Endodermal cell (in vitro differentiated cells): Measurements from ENCODE around the gene ITGB1. TPM values are rescaled to one million over a fixed set of nuclear protein-coding genes. Genes with fewer than 3 reads are reported as not detected.

Source experiments
- DNase-seq: peaks from one replicate; pipeline ENCODE4 v3.0.0-alpha.2; 2017
- H3K27ac ChIP-seq: 2 replicates; pipeline ENCODE4 v1.5.1; 2013; ENCODE audit warnings: mild to moderate bottlenecking, low read depth, low read length, moderate library complexity
- H3K27me3 ChIP-seq: 2 replicates; pipeline ENCODE4 v1.6.1; 2013; ENCODE audit warnings: mild to moderate bottlenecking, low read length, moderate library complexity; ENCODE audit not compliant: insufficient read depth, control insufficient read depth, poor library complexity, severe bottlenecking
- H3K36me3 ChIP-seq: 2 replicates; pipeline ENCODE4 v1.7.0; 2013; ENCODE audit warnings: mild to moderate bottlenecking, low read length, moderate library complexity; ENCODE audit not compliant: control insufficient read depth, insufficient read depth
- H3K4me1 ChIP-seq: one replicate; pipeline ENCODE4 v1.7.0; 2013; ENCODE audit warnings: low read length; ENCODE audit not compliant: control insufficient read depth, insufficient read depth
- H3K4me3 ChIP-seq: 2 replicates; pipeline ENCODE4 v1.5.1; 2013; ENCODE audit warnings: mild to moderate bottlenecking, low read length, moderate library complexity
- H3K9ac ChIP-seq: 2 replicates; pipeline ENCODE4 v1.6.1; 2013; ENCODE audit warnings: mild to moderate bottlenecking, low read length, moderate library complexity; ENCODE audit not compliant: poor library complexity, severe bottlenecking; ENCODE audit errors: extremely low read depth
- H3K9me3 ChIP-seq: 2 replicates; pipeline ENCODE4 v1.6.1; 2013; ENCODE audit warnings: mild to moderate bottlenecking, low read length, moderate library complexity; ENCODE audit not compliant: control insufficient read depth
- H3K27ac Mint-ChIP-seq: 2 replicates; pipeline ENCODE4 v1.8.0; 2020; ENCODE audit warnings: mixed read lengths
- H3K27me3 Mint-ChIP-seq: 2 replicates; pipeline ENCODE4 v1.8.0; 2021; ENCODE audit warnings: mild to moderate bottlenecking, mixed read lengths; ENCODE audit not compliant: insufficient read depth
- H3K36me3 Mint-ChIP-seq: 2 replicates; pipeline ENCODE4 v1.8.0; 2020; ENCODE audit warnings: low read depth, mixed read lengths
- H3K4me1 Mint-ChIP-seq: 2 replicates; pipeline ENCODE4 v1.8.0; 2020; ENCODE audit warnings: mixed read lengths
- H3K4me3 Mint-ChIP-seq: 2 replicates; pipeline ENCODE4 v1.8.0; 2020; ENCODE audit warnings: mild to moderate bottlenecking, moderate library complexity, mixed read lengths
- H3K9me3 Mint-ChIP-seq: 2 replicates; pipeline ENCODE4 v1.8.0; 2020; ENCODE audit warnings: mild to moderate bottlenecking, mixed read lengths
- WGBS, 2 experiments: methylation state at CpG; one replicate each; pipeline versions ENCODE4 v1.1.5 to v1.1.7; 2013; ENCODE audit warnings: missing lambda C conversion rate in 2 of 2, mixed read lengths in 1 of 2; ENCODE audit not compliant: insufficient coverage in 1 of 2, insufficient read length in 1 of 2; 5-methylcytosine and 5-hydroxymethylcytosine counted together
- long read RNA-seq, 4 experiments: library from polyadenylated mRNA in 2 of 4; library from RNA in 1 of 4; library from capped mRNA in 1 of 4; stranded (forward) in 3 of 4; unstranded in 1 of 4; transcript quantifications; one replicate each; pipeline ENCODE4 v2.0.0, GENCODE V29; 2020 to 2021; ENCODE audit warnings: inconsistent platforms in 1 of 4
- polyA plus RNA-seq, 2 experiments: library from polyadenylated mRNA; stranded (reverse); fragments of 50-300 nt; gene quantifications; one replicate each; pipeline ENCODE4 v1.2.3, GENCODE V29; 2013
- total RNA-seq, 2 donors: library from RNA; stranded (reverse); fragmentation: NEBNext Ultra II Directional in 1 of 2; extraction: Animal tissue kit (Norgen Biotek cat#: 25700) in 1 of 2; gene quantifications; 2 replicates in 1 of 2; 3 replicates in 1 of 2; pipeline ENCODE4 v1.2.1, GENCODE V29; 2021
- TF ChIP-seq, protein P1 (sequence below): fragments of 200-600 bp; sonication (generic); conservative IDR thresholded peaks from 2 replicates; pipeline ENCODE4 v1.5.0; 2021; ENCODE audit warnings: antibody characterized with exemption, mild to moderate bottlenecking

The ITGB1 gene
- total RNA-seq, result 100 to 1,000 TPM; 239 to 285 TPM
- polyA plus RNA-seq (2013, experiment 1 of 2), result 324 TPM
- 351 TPM for polyA plus RNA-seq (2013, experiment 2 of 2)
- long read RNA-seq, experiment 1, transcript ITGB1-201 (16 exons, 3,640 nt), result major isoform, 18 of 92 reads
- long read RNA-seq, experiment 1, partial matches to known transcripts, result 55 of 92 reads
- long read RNA-seq, experiment 1, other reads (novel, unspliced or antisense), result 19 of 92 reads
- long read RNA-seq, experiment 2, transcript ITGB1-201 (16 exons, 3,640 nt), result major isoform, 363 of 466 reads
- long read RNA-seq, experiment 2, transcript ITGB1-202 (16 exons, 3,784 nt), result minor isoform, 8 of 466 reads
- long read RNA-seq, experiment 2, partial matches to known transcripts, result 66 of 466 reads
- long read RNA-seq, experiment 2, other reads (novel, unspliced or antisense), result 29 of 466 reads
- long read RNA-seq, experiment 3, transcript ITGB1-201 (16 exons, 3,640 nt), result major isoform, 704 of 870 reads
- long read RNA-seq, experiment 3, transcript ITGB1-202 (16 exons, 3,784 nt), result minor isoform, 24 of 870 reads
- long read RNA-seq, experiment 3, partial matches to known transcripts, result 82 of 870 reads
- long read RNA-seq, experiment 3, other reads (novel, unspliced or antisense), result 60 of 870 reads
- long read RNA-seq, experiment 4, partial matches to known transcripts, result 63 of 68 reads
- long read RNA-seq, experiment 4, other reads (novel, unspliced or antisense), result 1 of 68 reads

DNA sequence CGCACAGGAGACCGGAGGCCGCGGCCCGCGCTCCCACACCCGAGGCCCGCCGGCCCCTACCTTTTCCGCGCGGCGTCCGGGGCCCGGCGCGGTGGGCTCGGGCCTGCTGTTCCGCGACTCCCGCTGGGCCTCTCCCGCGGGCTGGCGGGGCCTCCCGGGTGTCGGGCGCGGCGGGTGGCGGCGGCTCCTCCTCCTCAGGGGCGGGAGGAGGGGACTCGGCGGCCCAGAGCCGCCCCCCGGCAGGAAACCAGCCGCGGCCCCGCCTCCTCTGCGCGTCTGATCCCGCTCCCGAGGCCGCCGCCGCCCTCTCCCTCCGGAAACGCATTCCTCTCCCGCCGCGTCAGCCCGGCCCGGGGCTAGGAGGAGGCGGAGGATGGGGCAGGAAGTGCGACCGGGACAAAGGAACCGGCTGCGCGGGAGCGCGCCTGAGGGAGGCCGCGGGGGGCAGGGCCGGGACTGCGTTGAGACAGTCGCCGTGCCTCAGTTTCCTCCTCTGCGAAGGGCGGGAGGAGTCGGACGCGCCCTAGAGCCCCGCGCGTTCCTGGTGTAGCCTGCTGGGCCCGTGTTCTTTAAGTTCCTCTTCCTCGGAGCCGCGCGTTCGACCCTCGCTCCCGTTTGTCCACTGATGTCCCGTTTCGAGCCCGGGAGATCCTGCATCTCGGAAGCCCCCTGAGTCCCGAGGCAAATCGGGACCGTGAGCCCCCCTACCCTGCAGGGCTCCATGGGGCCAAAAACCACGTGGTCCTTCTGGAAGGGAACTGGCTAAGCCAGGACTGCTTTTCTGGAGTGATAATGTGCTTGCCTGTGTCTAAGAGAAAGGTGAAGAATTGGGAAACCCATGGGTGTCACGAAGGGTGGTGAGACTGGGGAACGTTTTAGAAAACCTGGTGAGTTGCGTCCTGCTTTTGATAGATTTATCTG lies at the start of gene ITGB1:
TSS of gene ITGB1 (minus strand) at position 146 of the 921 bp plus-strand sequence. CDS start 22,672 bp downstream, outside the sequence.
- H3K27ac ChIP-seq, result peak within 1 kb of the TSS; percentile 99
- Mint-ChIP-seq H3K9me3 (no peaks in the 10 kb centered on the region), H3K27me3 (no peaks in the 10 kb centered on the region), H3K27ac (peak within 1 kb of the TSS; percentile 99), H3K36me3 (no peaks in the 10 kb centered on the region), H3K4me1 (peaks cover 59% of the 10 kb centered on the region), H3K4me3 (peak within 1 kb of the TSS; percentile 93)
- TF ChIP-seq, protein P1, sequence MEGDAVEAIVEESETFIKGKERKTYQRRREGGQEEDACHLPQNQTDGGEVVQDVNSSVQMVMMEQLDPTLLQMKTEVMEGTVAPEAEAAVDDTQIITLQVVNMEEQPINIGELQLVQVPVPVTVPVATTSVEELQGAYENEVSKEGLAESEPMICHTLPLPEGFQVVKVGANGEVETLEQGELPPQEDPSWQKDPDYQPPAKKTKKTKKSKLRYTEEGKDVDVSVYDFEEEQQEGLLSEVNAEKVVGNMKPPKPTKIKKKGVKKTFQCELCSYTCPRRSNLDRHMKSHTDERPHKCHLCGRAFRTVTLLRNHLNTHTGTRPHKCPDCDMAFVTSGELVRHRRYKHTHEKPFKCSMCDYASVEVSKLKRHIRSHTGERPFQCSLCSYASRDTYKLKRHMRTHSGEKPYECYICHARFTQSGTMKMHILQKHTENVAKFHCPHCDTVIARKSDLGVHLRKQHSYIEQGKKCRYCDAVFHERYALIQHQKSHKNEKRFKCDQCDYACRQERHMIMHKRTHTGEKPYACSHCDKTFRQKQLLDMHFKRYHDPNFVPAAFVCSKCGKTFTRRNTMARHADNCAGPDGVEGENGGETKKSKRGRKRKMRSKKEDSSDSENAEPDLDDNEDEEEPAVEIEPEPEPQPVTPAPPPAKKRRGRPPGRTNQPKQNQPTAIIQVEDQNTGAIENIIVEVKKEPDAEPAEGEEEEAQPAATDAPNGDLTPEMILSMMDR, result no peak
- H3K9ac ChIP-seq, result peak within 1 kb of the TSS; percentile 99
- H3K36me3 ChIP-seq, result no peaks in the 10 kb centered on the region
- WGBS, 2 experiments, result 0% methylated on average over 29 to 94 of the region's 94 CpGs
- peak; percentile 99 for DNase-seq
- H3K9me3 ChIP-seq, result no peaks in the 10 kb centered on the region
- peaks cover 11% of the 10 kb centered on the region for H3K4me1 ChIP-seq
- no peaks in the 10 kb centered on the region for H3K27me3 ChIP-seq
- peak within 1 kb of the TSS; percentile 93 for H3K4me3 ChIP-seq

DNA sequence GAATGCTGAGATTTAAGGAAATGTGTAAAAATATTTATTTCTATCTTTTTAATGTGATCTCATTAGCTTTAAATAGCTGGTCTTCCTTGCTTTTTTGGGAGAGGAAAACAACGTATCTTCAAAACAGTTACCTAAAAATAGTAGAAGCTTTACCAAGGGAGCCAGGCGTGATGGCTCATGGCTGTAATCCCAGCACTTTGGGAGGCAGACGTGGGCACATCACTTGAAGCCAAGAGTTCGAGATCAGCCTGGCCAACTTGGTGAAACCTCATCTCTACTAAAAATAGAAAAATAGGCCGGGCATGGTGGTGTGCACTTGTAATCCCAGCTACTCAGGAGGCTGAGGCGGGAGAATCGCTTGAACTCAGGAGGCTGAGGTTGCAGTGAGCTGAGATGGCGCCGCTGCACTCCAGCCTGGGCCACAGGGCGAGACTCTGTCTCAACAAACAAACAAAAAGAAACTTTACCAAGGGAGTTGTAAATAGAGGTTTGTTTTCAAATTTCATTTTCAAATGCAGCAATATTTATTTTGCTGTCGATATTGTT lies 48.4 kb upstream of the ITGB1 start:
- H3K9me3 ChIP-seq, result no peaks in the 10 kb centered on the region
- TF ChIP-seq, protein P1, result no peak
- Mint-ChIP-seq H3K9me3 (no peaks in the 10 kb centered on the region), H3K27ac (no peak overlapping the region), H3K4me1 (peaks cover 15% of the 10 kb centered on the region), H3K36me3 (no peaks in the 10 kb centered on the region), H3K4me3 (no peak overlapping the region), H3K27me3 (no peaks in the 10 kb centered on the region)
- no peak overlapping the region for H3K9ac ChIP-seq
- H3K4me1 ChIP-seq, result peaks cover 3% of the 10 kb centered on the region
- no peaks in the 10 kb centered on the region for H3K36me3 ChIP-seq
- no peak for DNase-seq
- no peaks in the 10 kb centered on the region for H3K27me3 ChIP-seq
- 86 to 98% methylated on average over 8 to 10 of the region's 11 CpGs for WGBS, 2 experiments
- no peak overlapping the region for H3K27ac ChIP-seq
- H3K4me3 ChIP-seq, result no peak overlapping the region
